GM23338 (cell line): Measurements from ENCODE around the gene KRT85. TPM values are rescaled to one million over a fixed set of nuclear protein-coding genes. Genes with fewer than 3 reads are reported as not detected.

Experiments used
- ATAC-seq: fragments of 200-7000 bp; cut with Tn5 transposase; 3 replicates; pipeline ENCODE4 v1.9.1; 2020
- DNase-seq: peaks from one replicate; pipeline ENCODE4 v3.0.0-alpha.2; 2015; ENCODE audit warnings: low spot score
- H2AFZ ChIP-seq: fragments of 200-600 bp; sonication (generic); 2 replicates; pipeline ENCODE4 v1.8.0; 2016; ENCODE audit warnings: antibody characterized with exemption, mild to moderate bottlenecking, moderate library complexity
- H3F3A ChIP-seq: fragments of 200-600 bp; sonication (generic); replicated peaks from 2 replicates; pipeline ENCODE4 v1.8.0; 2017; ENCODE audit warnings: antibody characterized with exemption, mixed run types, low read depth
- H3K27ac ChIP-seq: fragments of 200-600 bp; sonication (generic); 2 replicates; pipeline ENCODE4 v1.6.1; 2016; ENCODE audit warnings: low read depth
- H3K27me3 ChIP-seq: fragments of 200-600 bp; sonication (generic); 2 replicates; pipeline ENCODE4 v1.8.0; 2016; ENCODE audit warnings: mild to moderate bottlenecking, mixed run types, moderate library complexity; ENCODE audit not compliant: insufficient read depth
- H3K36me3 ChIP-seq: fragments of 200-600 bp; sonication (generic); 2 replicates; pipeline ENCODE4 v1.8.0; 2016; ENCODE audit warnings: mild to moderate bottlenecking; ENCODE audit not compliant: insufficient read depth
- H3K4me1 ChIP-seq: fragments of 200-600 bp; sonication (generic); 2 replicates; pipeline ENCODE4 v1.8.0; 2016; ENCODE audit warnings: mild to moderate bottlenecking, moderate library complexity; ENCODE audit not compliant: insufficient read depth
- H3K4me2 ChIP-seq: fragments of 200-600 bp; sonication (generic); 2 replicates; pipeline ENCODE4 v1.7.1; 2017; ENCODE audit warnings: mixed run types
- H3K4me3 ChIP-seq: fragments of 200-600 bp; sonication (generic); 2 replicates; pipeline ENCODE4 v1.6.1; 2016; ENCODE audit warnings: mixed run types
- H3K79me2 ChIP-seq: fragments of 200-600 bp; sonication (generic); replicated peaks from 2 replicates; pipeline ENCODE4 v1.8.0; 2017; ENCODE audit warnings: mild to moderate bottlenecking; ENCODE audit not compliant: insufficient read depth
- H3K9me2 ChIP-seq: fragments of 200-600 bp; sonication (generic); 2 replicates; pipeline ENCODE4 v1.8.0; 2017; ENCODE audit not compliant: insufficient read depth
- H4K20me1 ChIP-seq: fragments of 200-600 bp; sonication (generic); replicated peaks from 2 replicates; pipeline ENCODE4 v1.8.0; 2017; ENCODE audit warnings: mild to moderate bottlenecking; ENCODE audit not compliant: insufficient read depth
- H3K27ac Mint-ChIP-seq: 2 replicates; pipeline ENCODE4 v1.8.0; 2020; ENCODE audit warnings: inconsistent platforms, mild to moderate bottlenecking, moderate library complexity, mixed read lengths
- H3K27me3 Mint-ChIP-seq: 3 replicates; pipeline ENCODE4 v1.8.0; 2022; ENCODE audit warnings: low read depth, mild to moderate bottlenecking, moderate library complexity, mixed read lengths, inconsistent platforms; ENCODE audit not compliant: insufficient read depth, poor library complexity
- H3K36me3 Mint-ChIP-seq: 3 replicates; pipeline ENCODE4 v1.8.0; 2021; ENCODE audit warnings: low read depth, mild to moderate bottlenecking, inconsistent platforms, moderate library complexity, mixed read lengths
- H3K4me1 Mint-ChIP-seq: 3 replicates; pipeline ENCODE4 v1.8.0; 2020; ENCODE audit warnings: mild to moderate bottlenecking, inconsistent platforms, mixed read lengths
- H3K4me3 Mint-ChIP-seq: 3 replicates; pipeline ENCODE4 v1.8.0; 2021; ENCODE audit warnings: moderate library complexity, mild to moderate bottlenecking, inconsistent platforms, mixed read lengths
- H3K9me3 Mint-ChIP-seq: 3 replicates; pipeline ENCODE4 v1.8.0; 2020; ENCODE audit warnings: moderate library complexity, mild to moderate bottlenecking, inconsistent platforms, mixed read lengths
- CREB1 ChIP-seq: fragments of 250-450 bp; sonication (Bioruptor Pico); IDR thresholded peaks from 2 replicates; pipeline ENCODE4 v1.5.0; 2020; ENCODE audit warnings: low read depth, mild to moderate bottlenecking, moderate library complexity
- EZH2 ChIP-seq: fragments of 200-600 bp; sonication (generic); IDR thresholded peaks from one replicate; pipeline ENCODE4 v1.8.0; 2017; ENCODE audit warnings: antibody characterized with exemption, mild to moderate bottlenecking, low read depth; ENCODE audit not compliant: unreplicated experiment
- EZH2phosphoT487 ChIP-seq: fragments of 200-600 bp; sonication (generic); IDR thresholded peaks from one replicate; pipeline ENCODE4 v1.8.1; 2018; ENCODE audit warnings: antibody characterized with exemption; ENCODE audit not compliant: unreplicated experiment
- JUNB ChIP-seq: IDR thresholded peaks from one replicate; pipeline ENCODE4 v1.6.1; 2016; ENCODE audit warnings: antibody characterized with exemption; ENCODE audit not compliant: unreplicated experiment
- NANOG ChIP-seq: IDR thresholded peaks from 2 replicates; pipeline ENCODE4 v1.6.1; 2016; ENCODE audit warnings: antibody characterized with exemption, borderline replicate concordance
- STAT1 ChIP-seq: IDR thresholded peaks from one replicate; pipeline ENCODE4 v1.6.1; 2016; ENCODE audit warnings: antibody characterized with exemption; ENCODE audit not compliant: unreplicated experiment
- ZNF114 ChIP-seq: fragments of 250-450 bp; sonication (Bioruptor Pico); IDR thresholded peaks from 2 replicates; pipeline ENCODE4 v1.5.0; 2020; ENCODE audit warnings: mild to moderate bottlenecking, moderate library complexity
- polyA plus RNA-seq: library from polyadenylated mRNA; unstranded; fragments of >200 nt; fragmentation: Nextera tagmentation; extraction: Ambion mirVana; gene quantifications from 2 replicates; pipeline ENCODE4 v1.2.1, GENCODE V29; 2016
- total RNA-seq: library from RNA; depleted of rRNA; stranded (reverse); fragments of >200 nt; shearing (Covaris generic); gene quantifications from 2 replicates; pipeline ENCODE4 v1.2.3, GENCODE V29; 2014
- TF ChIP-seq, protein P1 (sequence below): IDR thresholded peaks from 2 replicates; pipeline ENCODE4 v1.6.1; 2016; ENCODE audit warnings: antibody characterized with exemption
- TF ChIP-seq, protein P2 (sequence below): IDR thresholded peaks from one replicate; pipeline ENCODE4 v1.6.1; 2018; ENCODE audit warnings: antibody characterized with exemption; ENCODE audit not compliant: unreplicated experiment
- TF ChIP-seq, protein P3 (sequence below), 2 experiments: fragments of 200-600 bp in 1 of 2; sonication (generic) in 1 of 2; conservative IDR thresholded peaks; 2 replicates each; pipeline versions ENCODE4 v1.5.1 to v1.6.1; 2016 to 2017; ENCODE audit warnings: antibody characterized with exemption in 2 of 2, low read depth in 2 of 2, mild to moderate bottlenecking in 2 of 2, moderate library complexity in 1 of 2

The KRT85 gene
- total and polyA plus RNA-seq, 2 experiments from 2014 or later, result not detected

DNA sequence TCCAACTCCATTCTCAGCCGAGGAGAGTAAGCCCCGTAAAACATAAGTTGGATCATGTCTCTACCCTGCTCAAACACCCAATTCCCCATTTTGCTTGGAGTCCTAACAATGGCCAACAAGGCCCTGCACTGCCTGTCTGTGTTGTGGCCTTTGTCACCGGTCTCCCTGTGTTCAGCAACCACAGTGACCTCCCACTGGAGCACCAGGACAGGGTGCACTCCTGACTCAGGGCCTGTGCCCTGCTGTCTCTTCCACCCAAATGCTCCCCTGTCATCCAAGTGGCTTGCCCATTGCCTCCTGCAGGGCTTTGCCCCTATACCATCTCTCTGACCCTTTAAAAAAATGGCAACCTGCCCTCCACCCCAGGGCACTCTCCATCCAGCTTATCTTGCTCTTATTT, 4.4 kb upstream of the KRT85 start:
- no peaks in the 10 kb centered on the region for H3K27me3 ChIP-seq
- Mint-ChIP-seq H3K36me3 (no peaks in the 10 kb centered on the region; the same call in 2 of the 3 replicates), H3K27ac (no peak overlapping the region), H3K27me3 (peaks cover 1% of the 10 kb centered on the region), H3K9me3 (no peaks in the 10 kb centered on the region), H3K4me1 (peaks cover 3% of the 10 kb centered on the region; the same call in 1 of the 3 replicates), H3K4me3 (no peak overlapping the region)
- H3K79me2 ChIP-seq, result no peaks in the 10 kb centered on the region
- no peak overlapping the region for H3K27ac ChIP-seq
- no peaks in the 10 kb centered on the region for H4K20me1 ChIP-seq
- no peaks in the 10 kb centered on the region for H3K4me1 ChIP-seq
- ATAC-seq (no peak), DNase-seq (no peak)
- H3K36me3 ChIP-seq, result no peaks in the 10 kb centered on the region
- no peak overlapping the region for H3K4me3 ChIP-seq
- H3F3A ChIP-seq, result no peaks in the 10 kb centered on the region
- H3K4me2 ChIP-seq, result no peak overlapping the region
- H3K9me2 ChIP-seq, result no peaks in the 10 kb centered on the region
- no peak for TF ChIP-seq NANOG
- no peak overlapping the region for H2AFZ ChIP-seq

DNA sequence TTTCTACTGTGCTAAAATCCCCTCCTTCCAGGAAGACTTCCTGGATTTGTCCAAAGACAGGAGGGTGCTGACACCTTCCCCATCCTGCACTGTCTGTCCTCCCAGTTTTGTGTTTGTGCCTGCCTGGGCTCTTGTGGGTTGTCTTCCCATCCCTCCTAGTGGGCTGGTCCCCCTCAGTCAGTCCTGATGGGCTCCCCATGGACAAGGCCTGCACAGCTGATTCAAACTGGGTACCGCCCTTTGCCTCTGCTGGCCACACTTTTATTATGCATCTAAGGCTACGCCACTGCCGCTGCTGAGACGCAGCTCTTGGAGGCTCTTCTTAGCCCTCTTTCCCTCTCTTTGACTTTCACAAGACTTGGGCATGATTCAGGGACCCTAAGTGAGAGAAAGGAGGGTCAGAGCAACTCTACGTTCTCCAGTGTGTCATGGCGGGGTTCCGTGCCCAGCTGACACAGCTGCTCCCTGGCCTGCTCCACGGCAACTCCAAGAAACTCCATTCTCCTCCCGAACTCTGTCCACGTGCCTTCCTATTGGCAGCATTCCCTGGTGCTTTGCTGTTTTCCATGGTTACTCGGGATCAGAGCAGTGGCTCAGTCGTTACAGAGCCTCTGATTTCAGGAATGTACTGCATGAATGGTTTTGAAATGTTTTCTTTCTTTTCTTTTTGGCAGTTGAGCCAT, 3.8 kb upstream of the KRT85 start:
- no peaks in the 10 kb centered on the region for H3K9me2 ChIP-seq
- Mint-ChIP-seq H3K36me3 (no peaks in the 10 kb centered on the region; the same call in 2 of the 3 replicates), H3K27ac (no peak overlapping the region), H3K27me3 (peaks cover 1% of the 10 kb centered on the region), H3K9me3 (no peaks in the 10 kb centered on the region), H3K4me1 (peaks cover 3% of the 10 kb centered on the region; the same call in 1 of the 3 replicates), H3K4me3 (no peak overlapping the region)
- H3K4me2 ChIP-seq, result no peak overlapping the region
- no peaks in the 10 kb centered on the region for H3K36me3 ChIP-seq
- no peaks in the 10 kb centered on the region for H3K27me3 ChIP-seq
- TF ChIP-seq, protein P1, sequence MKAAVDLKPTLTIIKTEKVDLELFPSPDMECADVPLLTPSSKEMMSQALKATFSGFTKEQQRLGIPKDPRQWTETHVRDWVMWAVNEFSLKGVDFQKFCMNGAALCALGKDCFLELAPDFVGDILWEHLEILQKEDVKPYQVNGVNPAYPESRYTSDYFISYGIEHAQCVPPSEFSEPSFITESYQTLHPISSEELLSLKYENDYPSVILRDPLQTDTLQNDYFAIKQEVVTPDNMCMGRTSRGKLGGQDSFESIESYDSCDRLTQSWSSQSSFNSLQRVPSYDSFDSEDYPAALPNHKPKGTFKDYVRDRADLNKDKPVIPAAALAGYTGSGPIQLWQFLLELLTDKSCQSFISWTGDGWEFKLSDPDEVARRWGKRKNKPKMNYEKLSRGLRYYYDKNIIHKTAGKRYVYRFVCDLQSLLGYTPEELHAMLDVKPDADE, result no peak
- TF ChIP-seq ZNF114 (CRISPR knock-in tag) (no peak), NANOG (no peak), STAT1 (no peak), EZH2 (no peak), EZH2phosphoT487 (no peak), CREB1 (no peak), JUNB (no peak)
- TF ChIP-seq, protein P2, sequence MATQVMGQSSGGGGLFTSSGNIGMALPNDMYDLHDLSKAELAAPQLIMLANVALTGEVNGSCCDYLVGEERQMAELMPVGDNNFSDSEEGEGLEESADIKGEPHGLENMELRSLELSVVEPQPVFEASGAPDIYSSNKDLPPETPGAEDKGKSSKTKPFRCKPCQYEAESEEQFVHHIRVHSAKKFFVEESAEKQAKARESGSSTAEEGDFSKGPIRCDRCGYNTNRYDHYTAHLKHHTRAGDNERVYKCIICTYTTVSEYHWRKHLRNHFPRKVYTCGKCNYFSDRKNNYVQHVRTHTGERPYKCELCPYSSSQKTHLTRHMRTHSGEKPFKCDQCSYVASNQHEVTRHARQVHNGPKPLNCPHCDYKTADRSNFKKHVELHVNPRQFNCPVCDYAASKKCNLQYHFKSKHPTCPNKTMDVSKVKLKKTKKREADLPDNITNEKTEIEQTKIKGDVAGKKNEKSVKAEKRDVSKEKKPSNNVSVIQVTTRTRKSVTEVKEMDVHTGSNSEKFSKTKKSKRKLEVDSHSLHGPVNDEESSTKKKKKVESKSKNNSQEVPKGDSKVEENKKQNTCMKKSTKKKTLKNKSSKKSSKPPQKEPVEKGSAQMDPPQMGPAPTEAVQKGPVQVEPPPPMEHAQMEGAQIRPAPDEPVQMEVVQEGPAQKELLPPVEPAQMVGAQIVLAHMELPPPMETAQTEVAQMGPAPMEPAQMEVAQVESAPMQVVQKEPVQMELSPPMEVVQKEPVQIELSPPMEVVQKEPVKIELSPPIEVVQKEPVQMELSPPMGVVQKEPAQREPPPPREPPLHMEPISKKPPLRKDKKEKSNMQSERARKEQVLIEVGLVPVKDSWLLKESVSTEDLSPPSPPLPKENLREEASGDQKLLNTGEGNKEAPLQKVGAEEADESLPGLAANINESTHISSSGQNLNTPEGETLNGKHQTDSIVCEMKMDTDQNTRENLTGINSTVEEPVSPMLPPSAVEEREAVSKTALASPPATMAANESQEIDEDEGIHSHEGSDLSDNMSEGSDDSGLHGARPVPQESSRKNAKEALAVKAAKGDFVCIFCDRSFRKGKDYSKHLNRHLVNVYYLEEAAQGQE, result no peak
- TF ChIP-seq, protein P3, sequence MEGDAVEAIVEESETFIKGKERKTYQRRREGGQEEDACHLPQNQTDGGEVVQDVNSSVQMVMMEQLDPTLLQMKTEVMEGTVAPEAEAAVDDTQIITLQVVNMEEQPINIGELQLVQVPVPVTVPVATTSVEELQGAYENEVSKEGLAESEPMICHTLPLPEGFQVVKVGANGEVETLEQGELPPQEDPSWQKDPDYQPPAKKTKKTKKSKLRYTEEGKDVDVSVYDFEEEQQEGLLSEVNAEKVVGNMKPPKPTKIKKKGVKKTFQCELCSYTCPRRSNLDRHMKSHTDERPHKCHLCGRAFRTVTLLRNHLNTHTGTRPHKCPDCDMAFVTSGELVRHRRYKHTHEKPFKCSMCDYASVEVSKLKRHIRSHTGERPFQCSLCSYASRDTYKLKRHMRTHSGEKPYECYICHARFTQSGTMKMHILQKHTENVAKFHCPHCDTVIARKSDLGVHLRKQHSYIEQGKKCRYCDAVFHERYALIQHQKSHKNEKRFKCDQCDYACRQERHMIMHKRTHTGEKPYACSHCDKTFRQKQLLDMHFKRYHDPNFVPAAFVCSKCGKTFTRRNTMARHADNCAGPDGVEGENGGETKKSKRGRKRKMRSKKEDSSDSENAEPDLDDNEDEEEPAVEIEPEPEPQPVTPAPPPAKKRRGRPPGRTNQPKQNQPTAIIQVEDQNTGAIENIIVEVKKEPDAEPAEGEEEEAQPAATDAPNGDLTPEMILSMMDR (conservative IDR thresholded peaks at IDR 0.05; ENCODE audit: low read depth in 2 of 2), result no peak
- no peak overlapping the region for H3K27ac ChIP-seq
- H3K4me3 ChIP-seq, result no peak overlapping the region
- ATAC-seq, result no peak
- no peaks in the 10 kb centered on the region for H3K79me2 ChIP-seq
- DNase-seq, result no peak
- H3F3A ChIP-seq, result no peaks in the 10 kb centered on the region
- no peak overlapping the region for H2AFZ ChIP-seq
- no peaks in the 10 kb centered on the region for H4K20me1 ChIP-seq
- H3K4me1 ChIP-seq, result no peaks in the 10 kb centered on the region
